Stimulated activated naive B cell treated with anti-CD40 and anti-IgM and Interleukin-4, amounts not matched to agents 10 μg/mL and 1 μg/mL and 100 μg/mL, for 72 hours (primary cell): ENCODE data around the gene UBTD1.

Experiments
- ATAC-seq, 2 donors: fragments of 150-1000 bp; cut with Tn5 transposase; replicated peaks; 2 replicates each; pipeline ENCODE4 v1.10.0; 2021; ENCODE audit warnings: moderate library complexity in 1 of 2
- DNase-seq: peaks from one replicate; pipeline ENCODE4 v3.0.0; 2021
- H3K27ac Mint-ChIP-seq: one replicate; pipeline ENCODE4 v1.8.0; 2022; ENCODE audit warnings: mild to moderate bottlenecking, mixed read lengths
- H3K27me3 Mint-ChIP-seq, 2 donors: one replicate each; pipeline ENCODE4 v1.8.0; 2022; ENCODE audit warnings: mixed read lengths in 2 of 2
- H3K36me3 Mint-ChIP-seq, 2 donors: one replicate each; pipeline ENCODE4 v1.8.0; 2022; ENCODE audit warnings: mixed read lengths in 2 of 2, mild to moderate bottlenecking in 1 of 2
- H3K4me1 Mint-ChIP-seq, 2 donors: one replicate each; pipeline ENCODE4 v1.8.0; 2022; ENCODE audit warnings: mixed read lengths in 2 of 2, mild to moderate bottlenecking in 1 of 2
- H3K4me3 Mint-ChIP-seq, 2 donors: one replicate each; pipeline ENCODE4 v1.8.0; 2022; ENCODE audit warnings: mild to moderate bottlenecking in 2 of 2, mixed read lengths in 2 of 2, moderate library complexity in 1 of 2
- H3K9me3 Mint-ChIP-seq, 2 donors: one replicate each; pipeline ENCODE4 v1.8.0; 2022; ENCODE audit warnings: mixed read lengths in 2 of 2, mild to moderate bottlenecking in 1 of 2

Gene UBTD1

DNA sequence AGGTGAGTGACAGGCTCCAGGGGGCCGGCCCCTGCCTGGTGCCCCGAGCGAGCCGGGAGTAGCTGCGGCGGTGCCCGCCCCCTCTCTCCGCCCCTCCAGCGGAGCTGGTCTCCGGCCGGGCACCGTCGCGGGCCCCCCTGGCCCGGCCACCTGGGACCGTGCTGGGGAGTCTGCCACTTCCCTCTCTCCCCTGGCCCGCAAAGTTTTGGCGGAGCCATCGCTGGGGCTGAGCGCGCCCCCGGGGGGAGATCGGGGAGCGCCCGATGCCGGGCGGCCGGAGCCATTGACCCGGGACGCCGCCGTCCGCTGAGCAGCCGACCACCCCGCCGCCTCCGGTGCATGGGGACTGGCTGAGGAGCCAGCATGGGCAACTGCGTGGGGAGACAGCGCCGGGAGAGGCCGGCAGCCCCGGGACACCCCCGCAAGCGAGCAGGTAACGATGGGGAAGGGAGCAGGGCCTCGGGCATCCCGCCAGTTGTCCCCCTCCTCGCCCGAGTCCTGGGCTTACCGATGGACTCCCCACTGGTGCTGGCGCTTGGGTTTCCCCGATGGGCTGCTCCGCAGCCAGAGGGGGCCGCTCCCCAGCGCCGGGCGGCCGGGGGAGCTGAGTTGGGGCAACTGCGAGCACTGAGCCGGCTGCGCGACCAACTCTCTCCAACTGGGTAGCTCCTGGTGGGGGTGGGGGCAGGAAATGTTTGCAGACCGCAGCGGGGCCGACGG, at the start of gene UBTD1:
Gene UBTD1, plus strand, starts transcription at position 84 of the 720 bp plus-strand sequence. Its CDS starts 280 bp downstream, at position 364.
- Mint-ChIP-seq H3K9me3 (no peaks in the 10 kb centered on the region), H3K4me1 (peaks cover 17 to 43% of the 10 kb centered on the region in 2 donors), H3K27me3 (peaks cover 22 to 29% of the 10 kb centered on the region in 2 donors), H3K27ac (peak within 1 kb of the TSS; percentile 100), H3K4me3 (peak within 1 kb of the TSS; percentile 92 to 100), H3K36me3 (peaks cover 1 to 8% of the 10 kb centered on the region in 2 donors)
- no peak for DNase-seq
- peak; percentile 2 to 4 for ATAC-seq

GRCh38 chr10:97450828-97451227, 47.9 kb upstream of the UBTD1 start:
- peaks cover 27 to 42% of the 10 kb centered on the region in 2 donors for H3K36me3 Mint-ChIP-seq
- H3K4me1 Mint-ChIP-seq = peaks cover 17 to 60% of the 10 kb centered on the region in 2 donors
- H3K4me3 Mint-ChIP-seq = no peak overlapping the region
- DNase-seq (no peak), ATAC-seq (no peak)
- H3K9me3 Mint-ChIP-seq = no peaks in the 10 kb centered on the region
- H3K27me3 Mint-ChIP-seq = no peaks in the 10 kb centered on the region
- peak overlapping the region; percentile 71 for H3K27ac Mint-ChIP-seq

DNA sequence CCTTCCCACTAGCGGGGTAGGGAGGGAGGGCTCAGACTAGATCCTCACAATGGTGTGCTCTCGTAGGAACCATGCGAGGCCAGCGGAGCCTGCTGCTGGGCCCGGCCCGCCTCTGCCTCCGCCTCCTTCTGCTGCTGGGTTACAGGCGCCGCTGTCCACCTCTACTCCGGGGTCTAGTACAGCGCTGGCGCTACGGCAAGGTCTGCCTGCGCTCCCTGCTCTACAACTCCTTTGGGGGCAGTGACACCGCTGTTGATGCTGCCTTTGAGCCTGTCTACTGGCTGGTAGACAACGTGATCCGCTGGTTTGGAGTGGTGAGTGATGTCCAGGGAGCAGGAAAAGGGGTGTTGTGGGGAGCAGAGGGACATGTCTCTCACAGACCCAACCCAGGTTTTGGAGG, 47.1 kb upstream of the UBTD1 start:
- no peak for DNase-seq
- H3K4me1 Mint-ChIP-seq = peaks cover 15 to 52% of the 10 kb centered on the region in 2 donors

DNA sequence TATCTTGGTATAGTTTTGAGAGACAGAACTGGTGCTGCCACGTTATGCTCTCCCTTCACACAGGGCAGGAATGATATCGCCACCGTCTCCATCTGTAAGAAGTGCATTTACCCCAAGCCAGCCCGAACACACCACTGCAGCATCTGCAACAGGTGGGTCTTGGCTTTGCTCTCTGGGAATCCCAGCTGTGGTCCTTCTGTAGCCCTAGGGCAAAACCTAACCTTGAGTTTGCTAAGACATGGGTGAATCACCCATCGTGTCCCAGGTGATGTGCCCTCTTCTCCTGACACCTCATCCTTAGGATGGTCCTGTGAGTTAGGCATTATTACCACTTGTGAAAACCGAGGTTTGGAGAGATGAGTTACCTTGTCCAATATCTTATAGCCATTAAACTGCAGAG, 46.4 kb upstream of the UBTD1 start:
- ATAC-seq (no peak), DNase-seq (no peak)
- no peaks in the 10 kb centered on the region for H3K27me3 Mint-ChIP-seq
- no peak overlapping the region for H3K4me3 Mint-ChIP-seq
- peak overlapping the region; percentile 9 for H3K27ac Mint-ChIP-seq
- peaks cover 15 to 45% of the 10 kb centered on the region in 2 donors for H3K4me1 Mint-ChIP-seq
- no peaks in the 10 kb centered on the region for H3K9me3 Mint-ChIP-seq
- peaks cover 31 to 46% of the 10 kb centered on the region in 2 donors for H3K36me3 Mint-ChIP-seq

More for the DNA sequence above, 47.1 kb upstream of the UBTD1 start:
- ATAC-seq = peak in 1 of 2 donors; percentile 26
- H3K4me3 Mint-ChIP-seq = no peak overlapping the region
- H3K27me3 Mint-ChIP-seq = no peaks in the 10 kb centered on the region
- H3K36me3 Mint-ChIP-seq = peaks cover 25 to 43% of the 10 kb centered on the region in 2 donors
- H3K27ac Mint-ChIP-seq = no peak overlapping the region
- H3K9me3 Mint-ChIP-seq = no peaks in the 10 kb centered on the region

- H3K9me3 Mint-ChIP-seq = no peaks in the 10 kb centered on the region
- DNase-seq (no peak), ATAC-seq (no peak)
- peaks cover 11 to 27% of the 10 kb centered on the region in 2 donors for H3K4me1 Mint-ChIP-seq
- no peak overlapping the region for H3K4me3 Mint-ChIP-seq
- H3K27ac Mint-ChIP-seq = peak overlapping the region; percentile 42
- peaks cover 43 to 54% of the 10 kb centered on the region in 2 donors for H3K36me3 Mint-ChIP-seq
- H3K27me3 Mint-ChIP-seq = no peaks in the 10 kb centered on the region
These were observed 44.2 kb upstream of the UBTD1 start for GRCh38 chr10:97454330-97455036.

DNA sequence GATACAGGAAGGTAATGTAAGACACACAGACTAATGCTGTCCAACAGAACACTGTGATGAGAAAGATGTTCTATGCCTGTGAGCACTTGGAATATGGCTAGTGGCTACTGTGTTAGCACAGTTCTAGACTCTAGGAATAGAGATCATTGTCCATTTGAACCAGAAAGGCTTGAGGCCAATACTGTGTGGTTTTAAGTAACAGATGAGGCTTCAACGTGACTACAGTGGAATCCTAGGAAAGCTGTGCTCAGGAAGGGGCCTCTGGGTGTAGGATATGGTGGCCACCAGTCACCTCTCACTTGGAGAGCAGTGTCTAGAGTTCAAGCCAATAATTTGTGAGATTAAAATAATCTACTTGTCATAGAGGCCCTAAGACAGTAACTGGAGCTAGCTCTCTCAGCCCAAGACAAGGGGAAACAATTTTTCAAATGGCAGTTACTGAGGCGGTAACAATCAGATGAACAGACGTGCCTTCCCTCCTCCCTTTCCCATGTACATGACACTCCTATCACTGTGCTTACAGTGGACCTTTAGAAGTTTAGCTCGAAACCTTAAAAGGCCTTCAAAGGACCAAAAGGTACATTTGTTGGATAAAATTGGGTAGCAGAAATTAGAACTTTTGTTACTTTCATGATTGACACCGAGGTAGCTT, 42.6 kb upstream of the UBTD1 start:
- Mint-ChIP-seq H3K36me3 (peaks cover 43 to 59% of the 10 kb centered on the region in 2 donors), H3K27me3 (no peaks in the 10 kb centered on the region), H3K4me3 (no peak overlapping the region), H3K9me3 (no peaks in the 10 kb centered on the region), H3K4me1 (peaks cover 4 to 19% of the 10 kb centered on the region in 2 donors), H3K27ac (no peak overlapping the region)
- DNase-seq = no peak
- no peak for ATAC-seq

DNA sequence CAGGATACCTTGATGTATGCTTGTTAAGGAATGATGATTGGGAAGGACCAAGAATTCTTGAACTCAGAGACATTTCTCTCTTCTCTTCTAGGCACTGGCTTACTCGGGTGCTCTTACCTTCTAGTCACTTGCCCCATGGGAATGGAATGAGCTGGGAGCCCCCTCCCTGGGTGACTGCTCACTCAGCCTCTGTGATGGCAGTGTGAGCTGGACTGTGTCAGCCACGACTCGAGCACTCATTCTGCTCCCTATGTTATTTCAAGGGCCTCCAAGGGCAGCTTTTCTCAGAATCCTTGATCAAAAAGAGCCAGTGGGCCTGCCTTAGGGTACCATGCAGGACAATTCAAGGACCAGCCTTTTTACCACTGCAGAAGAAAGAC, 42.0 kb upstream of the UBTD1 start:
- Mint-ChIP-seq H3K27me3 (no peaks in the 10 kb centered on the region), H3K9me3 (no peaks in the 10 kb centered on the region), H3K4me3 (no peak overlapping the region), H3K4me1 (peaks cover 4 to 18% of the 10 kb centered on the region in 2 donors), H3K36me3 (peaks cover 42 to 61% of the 10 kb centered on the region in 2 donors), H3K27ac (peak overlapping the region; percentile 67)
- ATAC-seq (no peak), DNase-seq (no peak)

- no peaks in the 10 kb centered on the region for H3K9me3 Mint-ChIP-seq
- DNase-seq (no peak), ATAC-seq (no peak)
- H3K4me1 Mint-ChIP-seq = peaks cover 3 to 6% of the 10 kb centered on the region in 2 donors
- H3K4me3 Mint-ChIP-seq = no peak overlapping the region
- peaks cover 36 to 55% of the 10 kb centered on the region in 2 donors for H3K36me3 Mint-ChIP-seq
- H3K27ac Mint-ChIP-seq = peak overlapping the region; percentile 81
- H3K27me3 Mint-ChIP-seq = no peaks in the 10 kb centered on the region
These were observed 39.6 kb upstream of the UBTD1 start for GRCh38 chr10:97459111-97459510.

DNA sequence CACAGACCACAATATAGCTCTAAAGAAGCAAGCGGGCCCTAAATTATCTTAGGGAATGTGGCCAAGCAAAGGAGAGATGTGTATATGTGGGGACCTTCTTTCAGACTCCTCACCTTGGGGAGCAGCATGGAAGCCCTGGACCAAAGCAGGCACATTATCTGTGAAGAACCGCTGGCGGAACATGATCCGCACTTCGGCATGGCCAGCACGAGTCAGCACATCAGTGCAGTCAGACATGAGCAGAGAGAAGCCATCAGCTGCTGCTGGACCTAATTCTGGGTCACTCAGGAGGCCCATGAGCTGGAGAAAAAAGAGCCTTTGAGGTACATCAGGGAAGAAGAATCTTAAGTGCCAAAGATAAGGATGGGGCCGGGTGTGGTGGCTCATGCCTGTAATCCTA, 38.8 kb upstream of the UBTD1 start:
- peaks cover 38 to 49% of the 10 kb centered on the region in 2 donors for H3K36me3 Mint-ChIP-seq
- no peak for DNase-seq
- H3K4me3 Mint-ChIP-seq = no peak overlapping the region
- H3K4me1 Mint-ChIP-seq = no peaks in the 10 kb centered on the region
- H3K9me3 Mint-ChIP-seq = no peaks in the 10 kb centered on the region
- no peaks in the 10 kb centered on the region for H3K27me3 Mint-ChIP-seq
- H3K27ac Mint-ChIP-seq = peak overlapping the region; percentile 43
- ATAC-seq = no peak

- peaks cover 32 to 50% of the 10 kb centered on the region in 2 donors for H3K36me3 Mint-ChIP-seq
These were observed 36.4 kb upstream of the UBTD1 start for GRCh38 chr10:97462309-97462708.

DNA sequence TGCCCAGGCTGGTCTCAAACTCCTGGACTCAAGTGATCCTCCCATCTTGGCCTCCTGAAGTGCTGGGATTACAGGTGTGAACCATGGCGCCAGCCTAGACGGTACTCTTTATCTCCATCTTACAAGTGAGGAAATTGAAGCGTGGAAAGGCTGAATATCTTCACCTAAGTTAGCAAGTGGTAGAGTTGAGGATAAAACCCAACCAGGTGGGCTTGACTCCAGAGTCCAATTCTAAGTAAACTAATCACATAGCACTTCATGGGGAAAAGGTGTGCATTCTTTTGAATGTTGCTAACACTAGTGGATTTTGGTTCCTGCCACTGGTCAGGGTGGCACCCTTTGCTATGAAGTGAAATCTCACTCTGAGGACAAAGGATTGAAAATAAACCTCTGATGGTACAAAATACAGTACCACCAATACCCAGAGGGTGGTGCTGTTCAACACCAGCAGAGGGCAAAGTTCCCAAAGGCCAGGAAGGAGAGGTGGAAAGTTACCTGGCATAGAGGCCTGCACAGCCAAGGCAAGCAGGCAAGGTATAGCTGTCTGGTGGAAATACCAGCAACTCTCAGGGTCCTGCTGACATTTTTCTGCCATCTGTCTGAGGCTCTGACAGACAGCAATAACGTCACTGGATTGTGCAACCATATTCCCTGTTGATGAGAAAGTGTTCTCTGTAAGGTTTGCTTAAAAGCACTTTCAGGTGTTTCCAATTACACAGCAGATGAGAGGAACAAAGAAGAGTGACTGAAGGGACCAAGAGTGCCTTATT, 35.2 kb upstream of the UBTD1 start:
- no peak for DNase-seq
- no peaks in the 10 kb centered on the region for H3K4me1 Mint-ChIP-seq
- H3K9me3 Mint-ChIP-seq = no peaks in the 10 kb centered on the region
- H3K4me3 Mint-ChIP-seq = no peak overlapping the region
- no peaks in the 10 kb centered on the region for H3K27me3 Mint-ChIP-seq
- peak; percentile 61 to 63 for ATAC-seq
- H3K36me3 Mint-ChIP-seq = peaks cover 27 to 43% of the 10 kb centered on the region in 2 donors
- no peak overlapping the region for H3K27ac Mint-ChIP-seq

More at GRCh38 chr10:97462309-97462708, 36.4 kb upstream of the UBTD1 start:
- no peaks in the 10 kb centered on the region for H3K4me1 Mint-ChIP-seq
- ATAC-seq (no peak), DNase-seq (no peak)
- H3K27ac Mint-ChIP-seq = no peak overlapping the region
- no peaks in the 10 kb centered on the region for H3K9me3 Mint-ChIP-seq
- no peaks in the 10 kb centered on the region for H3K27me3 Mint-ChIP-seq
- H3K4me3 Mint-ChIP-seq = no peak overlapping the region

- Mint-ChIP-seq H3K4me1 (no peaks in the 10 kb centered on the region), H3K27ac (no peak overlapping the region), H3K9me3 (no peaks in the 10 kb centered on the region), H3K36me3 (peaks cover 26 to 37% of the 10 kb centered on the region in 2 donors), H3K4me3 (no peak overlapping the region), H3K27me3 (no peaks in the 10 kb centered on the region)
- no peak for DNase-seq
- no peak for ATAC-seq
These were observed 34.5 kb upstream of the UBTD1 start for GRCh38 chr10:97464226-97464625.

GRCh38 chr10:97465982-97466381, 32.7 kb upstream of the UBTD1 start:
- DNase-seq (no peak), ATAC-seq (no peak)
- Mint-ChIP-seq H3K36me3 (peaks cover 14 to 30% of the 10 kb centered on the region in 2 donors), H3K9me3 (no peaks in the 10 kb centered on the region), H3K27ac (no peak overlapping the region), H3K27me3 (no peaks in the 10 kb centered on the region), H3K4me3 (no peak overlapping the region), H3K4me1 (no peaks in the 10 kb centered on the region)

DNA sequence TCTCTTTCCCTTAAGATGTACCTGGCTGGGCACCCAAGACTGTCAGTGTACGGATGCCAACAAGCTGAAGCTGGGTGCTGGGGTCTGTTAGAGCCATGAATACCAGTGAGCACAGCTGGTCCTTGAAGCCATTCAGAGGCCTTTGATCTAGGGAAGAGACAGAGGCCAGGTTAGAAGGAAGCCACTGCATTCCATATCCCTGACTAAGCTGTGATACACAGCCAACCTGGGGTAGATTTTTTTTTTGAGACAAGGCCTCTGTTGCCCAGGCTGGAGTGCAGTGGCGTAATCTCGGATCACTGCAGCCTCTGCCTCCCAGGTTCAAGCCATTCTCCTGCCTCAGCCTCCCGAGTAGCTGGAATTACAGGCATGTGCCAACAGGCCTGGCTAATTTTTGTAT, 32.0 kb upstream of the UBTD1 start:
- DNase-seq (no peak), ATAC-seq (no peak)
- H3K4me1 Mint-ChIP-seq = no peaks in the 10 kb centered on the region
- peak overlapping the region; percentile 56 for H3K27ac Mint-ChIP-seq
- H3K4me3 Mint-ChIP-seq = no peak overlapping the region
- H3K27me3 Mint-ChIP-seq = no peaks in the 10 kb centered on the region
- peaks cover 16 to 27% of the 10 kb centered on the region in 2 donors for H3K36me3 Mint-ChIP-seq
- H3K9me3 Mint-ChIP-seq = no peaks in the 10 kb centered on the region
